GM12801 (cell line): ENCODE data around the gene STXBP5.

Source experiments
- CTCF ChIP-seq: IDR thresholded peaks from one replicate; pipeline ENCODE4 v1.5.1; 2011; ENCODE audit warnings: control low read depth; ENCODE audit not compliant: insufficient read length; ENCODE audit errors: extremely low read depth

The STXBP5 gene

DNA sequence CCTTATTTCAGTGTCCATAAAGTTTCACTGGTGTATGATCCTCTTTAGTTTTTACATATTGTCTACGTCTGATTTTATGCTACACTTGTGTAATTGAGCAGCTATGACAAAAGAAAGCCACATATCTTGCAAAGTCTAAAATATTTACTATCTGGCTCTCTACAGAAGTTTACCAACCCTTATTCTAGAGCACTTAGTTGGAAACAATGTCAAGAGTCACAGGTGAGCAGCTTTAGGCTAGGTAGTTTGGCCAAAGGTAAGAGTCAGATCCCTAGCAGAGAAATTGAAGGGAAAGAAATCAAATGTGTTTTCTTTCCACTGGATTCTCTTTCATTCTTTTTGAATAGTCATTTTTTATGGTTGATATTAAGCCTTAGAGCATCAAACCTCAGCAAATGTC, 34.7 kb upstream of the STXBP5 start:
- TF ChIP-seq CTCF, result no peak

DNA sequence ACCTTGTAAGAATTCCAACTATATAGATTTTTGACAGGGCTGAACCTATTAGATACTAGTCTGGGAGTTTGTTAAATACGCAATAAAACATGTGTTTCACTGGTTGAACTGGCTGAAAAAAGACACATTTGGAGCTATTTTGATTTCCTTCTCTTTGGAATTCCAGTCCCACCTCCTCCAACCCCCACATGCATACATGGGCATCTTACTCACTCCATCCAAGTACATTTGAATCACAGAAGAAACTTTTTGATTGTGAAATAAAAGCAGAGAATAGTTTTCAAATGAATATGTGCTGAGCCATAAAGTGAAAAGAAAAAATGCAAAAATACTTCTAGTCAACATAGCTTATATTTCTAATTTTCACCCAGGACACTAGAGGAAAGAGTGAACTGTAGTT, 33.9 kb upstream of the STXBP5 start:
- no peak for TF ChIP-seq CTCF

GRCh38 chr6:147173140-147173539, 31.1 kb upstream of the STXBP5 start:
- no peak for TF ChIP-seq CTCF

- TF ChIP-seq CTCF, result no peak
Observed at GRCh38 chr6:147173675-147174308, 30.4 kb upstream of the STXBP5 start.

- TF ChIP-seq CTCF, result no peak
Observed at GRCh38 chr6:147176795-147177194, 27.4 kb upstream of the STXBP5 start.

DNA sequence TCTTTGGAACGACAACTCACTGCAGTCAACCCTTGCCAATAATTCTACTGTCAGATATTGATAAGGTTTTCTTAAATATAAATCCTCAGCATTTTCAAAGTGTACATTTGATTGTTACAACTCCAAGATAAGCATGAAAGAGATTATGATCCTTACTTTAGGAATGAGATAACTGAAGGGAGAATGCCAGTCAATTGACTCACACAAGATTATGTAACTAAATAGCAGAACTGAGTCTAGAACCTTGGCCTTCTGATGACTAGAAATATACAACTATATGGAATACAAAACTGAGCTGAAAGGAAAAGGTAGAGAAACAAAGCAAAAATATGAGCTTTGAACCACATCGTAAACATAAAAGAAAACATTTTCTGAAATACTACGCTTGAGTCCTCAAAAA, 26.9 kb upstream of the STXBP5 start:
- no peak for TF ChIP-seq CTCF

GRCh38 chr6:147178355-147178754, 25.9 kb upstream of the STXBP5 start:
- TF ChIP-seq CTCF, result no peak
